ENCODE measurements around the gene WT1. TPM values are rescaled to one million over a fixed set of nuclear protein-coding genes. Genes with fewer than 3 reads are reported as not detected.

WT1 gene
- total and polyA plus RNA-seq, 2 experiments from 2014 or later, result not detected

- no peak overlapping the region for H2AFZ ChIP-seq
- TF ChIP-seq EZH2phosphoT487 (IDR thresholded peaks at IDR 0.05; ENCODE audit: insufficient read depth, low read depth) (no peak), EZH2 (IDR thresholded peaks at IDR 0.05; ENCODE audit: insufficient read depth, poor library complexity, severe bottlenecking) (no peak)
- no peaks in the 10 kb centered on the region for H3K9me3 ChIP-seq (ENCODE audit: low read depth)
- H3K27me3 ChIP-seq (replicated peaks; ENCODE audit: insufficient read depth), result no peaks in the 10 kb centered on the region; the same call in 1 of the 2 replicates
- no peaks in the 10 kb centered on the region for H3K9me2 ChIP-seq (ENCODE audit: insufficient read depth)
- WGBS, 2 experiments (ENCODE audit: low coverage in 1 of 2, low lambda C conversion rate in 2 of 2, missing lambda C conversion rate in 2 of 2), result 40 to 46% methylated on average over 9 of the region's 9 CpGs
- H4K20me1 ChIP-seq (ENCODE audit: insufficient read depth), result no peaks in the 10 kb centered on the region
- no peaks in the 10 kb centered on the region for H3K36me3 ChIP-seq (ENCODE audit: low read depth)
- no peak overlapping the region for H3K27ac ChIP-seq
- in situ Hi-C loops (cut with MboI), result no loop called here
- H3F3A ChIP-seq (ENCODE audit: insufficient read depth), result no peaks in the 10 kb centered on the region
- no peak for DNase-seq
- H3K4me2 ChIP-seq (ENCODE audit: unreplicated experiment), result no peak overlapping the region
- no peaks in the 10 kb centered on the region for H3K79me2 ChIP-seq (ENCODE audit: insufficient read depth)
- H3K4me1 ChIP-seq (ENCODE audit: insufficient read depth), result no peaks in the 10 kb centered on the region
- H3K4me3 ChIP-seq, result no peak overlapping the region
- no peak overlapping the region for H3K9ac ChIP-seq
Measured at GRCh38 chr11:32462011-32462690, 26.8 kb upstream of the WT1 start.

GRCh38 chr11:32456864-32457263, 21.5 kb upstream of the WT1 start:
- Histone ChIP-seq H3K4me2 (ENCODE audit: unreplicated experiment) (no peak overlapping the region), H2AFZ (no peak overlapping the region), H3K9me3 (ENCODE audit: low read depth) (no peaks in the 10 kb centered on the region), H3K4me3 (no peak overlapping the region), H4K20me1 (ENCODE audit: insufficient read depth) (no peaks in the 10 kb centered on the region), H3K27ac (no peak overlapping the region), H3F3A (ENCODE audit: insufficient read depth) (no peaks in the 10 kb centered on the region), H3K4me1 (ENCODE audit: insufficient read depth) (no peaks in the 10 kb centered on the region), H3K27me3 (replicated peaks; ENCODE audit: insufficient read depth) (no peaks in the 10 kb centered on the region; the same call in 1 of the 2 replicates), H3K9me2 (ENCODE audit: insufficient read depth) (no peaks in the 10 kb centered on the region), H3K79me2 (ENCODE audit: insufficient read depth) (no peaks in the 10 kb centered on the region), H3K9ac (no peak overlapping the region), H3K36me3 (ENCODE audit: low read depth) (no peaks in the 10 kb centered on the region)
- in situ Hi-C loops (cut with MboI), result no loop called here
- no peak for DNase-seq
- 58% methylated on average over 2 of the region's 2 CpGs for WGBS, 2 experiments (ENCODE audit: low coverage in 1 of 2, low lambda C conversion rate in 2 of 2, missing lambda C conversion rate in 2 of 2)
- TF ChIP-seq EZH2 (IDR thresholded peaks at IDR 0.05; ENCODE audit: insufficient read depth, poor library complexity, severe bottlenecking) (no peak), EZH2phosphoT487 (IDR thresholded peaks at IDR 0.05; ENCODE audit: insufficient read depth, low read depth) (no peak)

GRCh38 chr11:32454993-32455392, 19.7 kb upstream of the WT1 start:
- Histone ChIP-seq H3K4me1 (ENCODE audit: insufficient read depth) (no peaks in the 10 kb centered on the region), H3K36me3 (ENCODE audit: low read depth) (no peaks in the 10 kb centered on the region), H2AFZ (no peak overlapping the region), H3K9ac (no peak overlapping the region), H3K79me2 (ENCODE audit: insufficient read depth) (no peaks in the 10 kb centered on the region), H4K20me1 (ENCODE audit: insufficient read depth) (no peaks in the 10 kb centered on the region), H3F3A (ENCODE audit: insufficient read depth) (no peaks in the 10 kb centered on the region), H3K4me3 (no peak overlapping the region), H3K27ac (no peak overlapping the region), H3K9me2 (ENCODE audit: insufficient read depth) (no peaks in the 10 kb centered on the region), H3K9me3 (ENCODE audit: low read depth) (no peaks in the 10 kb centered on the region), H3K27me3 (replicated peaks; ENCODE audit: insufficient read depth) (no peaks in the 10 kb centered on the region; the same call in none of the 2 replicates), H3K4me2 (ENCODE audit: unreplicated experiment) (no peak overlapping the region)
- WGBS, 2 experiments (ENCODE audit: low coverage in 1 of 2, low lambda C conversion rate in 2 of 2, missing lambda C conversion rate in 2 of 2), result 11 to 20% methylated on average over 2 of the region's 2 CpGs
- no peak for TF ChIP-seq EZH2phosphoT487 (IDR thresholded peaks at IDR 0.05; ENCODE audit: insufficient read depth, low read depth)
- no peak for TF ChIP-seq EZH2 (IDR thresholded peaks at IDR 0.05; ENCODE audit: insufficient read depth, poor library complexity, severe bottlenecking)
- in situ Hi-C loops (cut with MboI), result no loop called here
- DNase-seq, result no peak

GRCh38 chr11:32451808-32452207, 16.5 kb upstream of the WT1 start:
- TF ChIP-seq EZH2phosphoT487 (IDR thresholded peaks at IDR 0.05; ENCODE audit: insufficient read depth, low read depth) (no peak), EZH2 (IDR thresholded peaks at IDR 0.05; ENCODE audit: insufficient read depth, poor library complexity, severe bottlenecking) (no peak)
- H3F3A ChIP-seq (ENCODE audit: insufficient read depth), result no peaks in the 10 kb centered on the region
- DNase-seq, result no peak
- WGBS, 2 experiments (ENCODE audit: low coverage in 1 of 2, low lambda C conversion rate in 2 of 2, missing lambda C conversion rate in 2 of 2), result 46 to 51% methylated on average over 4 of the region's 4 CpGs
- no peaks in the 10 kb centered on the region for H3K4me1 ChIP-seq (ENCODE audit: insufficient read depth)
- no peaks in the 10 kb centered on the region for H3K9me3 ChIP-seq (ENCODE audit: low read depth)
- H3K4me2 ChIP-seq (ENCODE audit: unreplicated experiment), result no peak overlapping the region
- no peak overlapping the region for H3K27ac ChIP-seq
- H4K20me1 ChIP-seq (ENCODE audit: insufficient read depth), result no peaks in the 10 kb centered on the region
- H3K79me2 ChIP-seq (ENCODE audit: insufficient read depth), result no peaks in the 10 kb centered on the region
- H3K27me3 ChIP-seq (replicated peaks; ENCODE audit: insufficient read depth), result peaks cover 14% of the 10 kb centered on the region
- no peaks in the 10 kb centered on the region for H3K36me3 ChIP-seq (ENCODE audit: low read depth)
- in situ Hi-C loops (cut with MboI), result no loop called here
- no peak overlapping the region for H3K9ac ChIP-seq
- no peaks in the 10 kb centered on the region for H3K9me2 ChIP-seq (ENCODE audit: insufficient read depth)
- H3K4me3 ChIP-seq, result no peak overlapping the region
- H2AFZ ChIP-seq, result no peak overlapping the region
